ENCODE results near the gene POLE2.
A peak's percentile ranks its signal among the peaks of the same experiment; 100 is the strongest.
"Not testable (repeated sequence)": the region's sequence is repeated elsewhere in the genome, so short reads cannot be mapped to it uniquely, and the experiment has no call there.

POLE2 gene

DNA sequence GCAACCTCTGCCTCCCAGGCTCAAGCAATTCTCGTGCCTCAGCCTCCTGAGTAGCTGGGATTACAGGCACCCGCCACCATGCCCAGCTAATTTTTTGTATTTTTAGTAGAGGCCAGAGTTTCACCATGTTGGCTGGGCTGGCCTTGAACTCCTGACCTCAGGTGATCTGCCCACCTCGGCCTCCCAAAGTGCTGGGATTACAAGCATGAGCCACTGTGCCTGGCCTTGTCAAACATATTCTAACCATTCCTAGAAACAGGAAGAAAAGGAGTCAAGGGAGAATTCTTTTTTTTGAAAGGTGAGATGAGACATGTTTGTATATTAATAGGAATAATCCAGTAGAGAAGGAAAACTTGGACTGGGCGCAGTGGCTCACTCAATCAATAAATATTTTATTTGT lies 16.5 kb upstream of the POLE2 start:
- H2BK12ac ChIP-seq (ENCODE audit: low read length); H3K9me3 ChIP-seq (ENCODE audit: insufficient read depth, low read depth, low read length); H3K4me3 ChIP-seq (ENCODE audit: low read depth, low read length); H3K27ac ChIP-seq (ENCODE audit: low read depth, low read length); H3K14ac ChIP-seq (ENCODE audit: low read length); H3K23ac ChIP-seq (ENCODE audit: low read length); H2BK120ac ChIP-seq (ENCODE audit: insufficient read depth, low read length, poor library complexity); H3K27me3 ChIP-seq (ENCODE audit: insufficient read depth, low read length); H3K79me1 ChIP-seq (ENCODE audit: low read length); H3K36me3 ChIP-seq (ENCODE audit: control insufficient read depth in 1 of 2, insufficient read depth in 2 of 2, low read length in 2 of 2); DNase-seq; H3K18ac ChIP-seq (ENCODE audit: low read length); H2BK5ac ChIP-seq (ENCODE audit: low read depth, low read length, poor library complexity); H2AK5ac ChIP-seq (ENCODE audit: low read length); H3K4me1 ChIP-seq (ENCODE audit: control insufficient read depth in 1 of 2, insufficient read depth in 2 of 2, low read length in 2 of 2); H4K12ac ChIP-seq (ENCODE audit: low read depth, low read length); H3K4me2 ChIP-seq (ENCODE audit: low read length); H4K8ac ChIP-seq (ENCODE audit: low read depth, low read length); H3K79me2 ChIP-seq (ENCODE audit: control insufficient read depth, insufficient read depth, low read length, poor library complexity); H2AFZ ChIP-seq (ENCODE audit: insufficient read depth, low read length, poor library complexity); H3K4ac ChIP-seq (ENCODE audit: low read depth, low read length); H3K9ac ChIP-seq (ENCODE audit: low read length); H4K91ac ChIP-seq (ENCODE audit: low read depth, low read length): not testable (repeated sequence)
- WGBS (ENCODE audit: extremely low coverage, insufficient coverage, insufficient read length): no CpG with 5 or more reads among the region's 4 CpGs

DNA sequence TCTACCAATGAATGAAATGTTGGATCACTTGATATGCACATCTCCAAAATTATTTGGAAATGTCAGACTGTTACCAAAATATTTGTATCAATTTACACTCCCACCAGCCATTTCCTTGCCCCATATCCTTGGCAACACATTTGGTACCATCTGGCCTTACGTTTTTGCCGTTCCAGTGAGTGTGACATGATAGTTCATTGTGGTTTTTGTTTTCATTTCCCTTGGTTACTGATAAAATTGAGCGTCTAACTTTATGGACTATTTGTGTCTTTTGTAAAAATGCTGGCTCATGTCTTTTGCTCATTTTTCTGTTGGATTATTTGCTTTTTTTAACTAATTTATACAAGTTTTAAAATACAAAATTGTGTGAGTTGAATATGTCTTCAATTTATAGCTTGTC lies 16.0 kb upstream of the POLE2 start:
- Histone ChIP-seq H3K9me3 (ENCODE audit: insufficient read depth, low read depth, low read length) (no peaks in the 10 kb centered on the region), H3K4me3 (ENCODE audit: low read depth, low read length) (no peak overlapping the region), H2BK5ac (ENCODE audit: low read depth, low read length, poor library complexity) (no peak overlapping the region), H2AFZ (ENCODE audit: insufficient read depth, low read length, poor library complexity) (no peak overlapping the region), H3K4me1 (ENCODE audit: control insufficient read depth in 1 of 2, insufficient read depth in 2 of 2, low read length in 2 of 2) (no peaks in the 10 kb centered on the region), H3K4ac (ENCODE audit: low read depth, low read length) (no peak overlapping the region), H4K12ac (ENCODE audit: low read depth, low read length) (no peak overlapping the region), H3K9ac (ENCODE audit: low read length) (no peak overlapping the region), H3K23ac (ENCODE audit: low read length) (no peak overlapping the region), H4K8ac (ENCODE audit: low read depth, low read length) (no peak overlapping the region), H4K91ac (ENCODE audit: low read depth, low read length) (no peak overlapping the region), H3K14ac (ENCODE audit: low read length) (no peak overlapping the region), H3K36me3 (ENCODE audit: control insufficient read depth in 1 of 2, insufficient read depth in 2 of 2, low read length in 2 of 2) (no peaks in the 10 kb centered on the region), H3K79me1 (ENCODE audit: low read length) (no peaks in the 10 kb centered on the region), H3K27ac (ENCODE audit: low read depth, low read length) (no peak overlapping the region), H3K18ac (ENCODE audit: low read length) (no peak overlapping the region), H2AK5ac (ENCODE audit: low read length) (no peak overlapping the region), H3K27me3 (ENCODE audit: insufficient read depth, low read length) (no peaks in the 10 kb centered on the region), H3K4me2 (ENCODE audit: low read length) (no peak overlapping the region), H3K79me2 (ENCODE audit: control insufficient read depth, insufficient read depth, low read length, poor library complexity) (no peaks in the 10 kb centered on the region), H2BK12ac (ENCODE audit: low read length) (no peak overlapping the region), H2BK120ac (ENCODE audit: insufficient read depth, low read length, poor library complexity) (no peak overlapping the region)
- WGBS (ENCODE audit: extremely low coverage, insufficient coverage, insufficient read length): no CpG with 5 or more reads among the region's 3 CpGs
- DNase-seq: no peak

DNA sequence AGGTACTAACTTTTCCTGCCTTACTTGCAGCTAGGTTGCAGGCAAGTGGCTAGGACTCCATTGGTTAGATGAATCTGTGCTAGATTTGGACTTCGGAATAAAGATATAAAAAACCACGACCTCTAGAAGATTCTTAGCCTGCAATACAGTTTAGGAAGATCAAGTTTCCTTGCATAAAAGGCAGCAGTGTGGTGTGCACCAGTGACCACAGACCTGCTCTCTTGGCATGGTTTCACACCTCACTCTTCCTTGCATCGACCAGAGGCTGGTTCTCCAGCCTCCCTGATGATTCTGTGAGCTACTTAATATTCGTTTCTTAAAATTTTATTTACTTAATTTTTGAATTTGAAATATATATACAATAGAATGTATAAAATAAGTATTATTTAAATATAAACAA lies 14.7 kb upstream of the POLE2 start:
- Histone ChIP-seq H2BK5ac (ENCODE audit: low read depth, low read length, poor library complexity) (no peak overlapping the region), H3K9ac (ENCODE audit: low read length) (no peak overlapping the region), H4K8ac (ENCODE audit: low read depth, low read length) (no peak overlapping the region), H3K9me3 (ENCODE audit: insufficient read depth, low read depth, low read length) (no peaks in the 10 kb centered on the region), H3K18ac (ENCODE audit: low read length) (no peak overlapping the region), H3K4me2 (ENCODE audit: low read length) (no peak overlapping the region), H4K91ac (ENCODE audit: low read depth, low read length) (no peak overlapping the region), H2AK5ac (ENCODE audit: low read length) (no peak overlapping the region), H3K4me1 (ENCODE audit: control insufficient read depth in 1 of 2, insufficient read depth in 2 of 2, low read length in 2 of 2) (no peaks in the 10 kb centered on the region), H3K79me2 (ENCODE audit: control insufficient read depth, insufficient read depth, low read length, poor library complexity) (no peaks in the 10 kb centered on the region), H3K27me3 (ENCODE audit: insufficient read depth, low read length) (no peaks in the 10 kb centered on the region), H3K79me1 (ENCODE audit: low read length) (no peaks in the 10 kb centered on the region), H2BK120ac (ENCODE audit: insufficient read depth, low read length, poor library complexity) (no peak overlapping the region), H3K23ac (ENCODE audit: low read length) (no peak overlapping the region), H3K27ac (ENCODE audit: low read depth, low read length) (no peak overlapping the region), H3K4me3 (ENCODE audit: low read depth, low read length) (no peak overlapping the region), H3K36me3 (ENCODE audit: control insufficient read depth in 1 of 2, insufficient read depth in 2 of 2, low read length in 2 of 2) (no peaks in the 10 kb centered on the region), H2BK12ac (ENCODE audit: low read length) (no peak overlapping the region), H4K12ac (ENCODE audit: low read depth, low read length) (no peak overlapping the region), H2AFZ (ENCODE audit: insufficient read depth, low read length, poor library complexity) (no peak overlapping the region), H3K4ac (ENCODE audit: low read depth, low read length) (no peak overlapping the region), H3K14ac (ENCODE audit: low read length) (no peak overlapping the region)
- no peak for DNase-seq
- no CpG with 5 or more reads among the region's 4 CpGs for WGBS (ENCODE audit: extremely low coverage, insufficient coverage, insufficient read length)

DNA sequence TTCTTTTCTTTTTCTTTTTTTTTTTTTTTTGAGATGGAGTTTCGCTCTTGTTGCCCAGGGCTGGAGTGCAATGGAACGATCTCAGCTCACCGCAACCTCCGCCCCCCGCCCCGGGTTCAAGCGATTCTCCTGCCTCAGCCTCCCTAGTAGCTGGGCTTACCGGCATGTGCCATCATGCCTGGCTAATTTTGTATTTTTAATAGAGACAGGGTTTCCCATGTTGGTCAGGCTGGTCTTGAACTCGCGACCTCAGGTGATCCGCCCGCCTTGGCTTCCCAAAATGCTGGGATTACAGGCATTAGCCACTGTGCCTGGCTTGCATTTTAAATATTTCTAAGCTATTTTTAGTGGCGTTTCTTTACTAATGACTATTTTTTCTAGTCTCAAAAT lies 5.7 kb upstream of the POLE2 start:
- not testable (repeated sequence) for H3K23ac ChIP-seq (ENCODE audit: low read length); H3K18ac ChIP-seq (ENCODE audit: low read length); H3K4me3 ChIP-seq (ENCODE audit: low read depth, low read length); H3K4me1 ChIP-seq (ENCODE audit: control insufficient read depth in 1 of 2, insufficient read depth in 2 of 2, low read length in 2 of 2); H3K27me3 ChIP-seq (ENCODE audit: insufficient read depth, low read length); H2BK12ac ChIP-seq (ENCODE audit: low read length); H3K9ac ChIP-seq (ENCODE audit: low read length); H3K4ac ChIP-seq (ENCODE audit: low read depth, low read length); H3K9me3 ChIP-seq (ENCODE audit: insufficient read depth, low read depth, low read length); H2AK5ac ChIP-seq (ENCODE audit: low read length); H3K79me1 ChIP-seq (ENCODE audit: low read length); DNase-seq; H2AFZ ChIP-seq (ENCODE audit: insufficient read depth, low read length, poor library complexity); H3K36me3 ChIP-seq (ENCODE audit: control insufficient read depth in 1 of 2, insufficient read depth in 2 of 2, low read length in 2 of 2); H3K79me2 ChIP-seq (ENCODE audit: control insufficient read depth, insufficient read depth, low read length, poor library complexity); H2BK5ac ChIP-seq (ENCODE audit: low read depth, low read length, poor library complexity); H3K27ac ChIP-seq (ENCODE audit: low read depth, low read length); H2BK120ac ChIP-seq (ENCODE audit: insufficient read depth, low read length, poor library complexity)
- Histone ChIP-seq H3K14ac (ENCODE audit: low read length) (peak overlapping the region; percentile 63), H4K8ac (ENCODE audit: low read depth, low read length) (peak overlapping the region; percentile 80), H4K91ac (ENCODE audit: low read depth, low read length) (peak overlapping the region; percentile 22), H3K4me2 (ENCODE audit: low read length) (peak overlapping the region; percentile 76), H4K12ac (ENCODE audit: low read depth, low read length) (peak overlapping the region; percentile 25)
- no CpG with 5 or more reads among the region's 13 CpGs for WGBS (ENCODE audit: extremely low coverage, insufficient coverage, insufficient read length)
